Measurements from ENCODE around the gene HOXA5.

Gene HOXA5

DNA sequence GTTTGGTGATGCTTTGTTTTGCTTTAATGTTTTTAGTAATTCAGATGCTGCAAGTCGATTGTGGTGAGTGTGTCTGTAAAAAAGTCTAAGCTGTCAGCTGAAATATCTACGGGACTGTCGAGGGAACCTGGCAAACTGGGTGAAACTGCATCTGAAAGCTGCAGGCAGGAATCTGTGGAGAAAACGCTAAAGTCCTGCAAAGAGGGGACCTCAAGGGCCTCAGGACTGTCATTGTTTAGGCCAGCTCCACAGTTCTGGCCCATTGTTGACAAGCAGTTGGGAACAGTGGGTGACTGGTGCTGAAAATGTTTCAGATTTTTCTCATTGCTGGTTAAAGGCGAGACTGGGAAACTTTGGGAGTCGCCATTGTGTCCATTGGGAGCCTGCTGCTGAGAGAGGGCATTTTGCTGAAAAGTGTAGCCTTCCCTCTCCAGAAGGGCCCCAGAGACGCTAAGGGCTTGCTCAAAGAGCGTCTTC, 42.7 kb downstream of the HOXA5 start:
- in situ Hi-C loops (cut with MboI; ENCODE audit: low sequenced_read_pairs) = no loop called here

DNA sequence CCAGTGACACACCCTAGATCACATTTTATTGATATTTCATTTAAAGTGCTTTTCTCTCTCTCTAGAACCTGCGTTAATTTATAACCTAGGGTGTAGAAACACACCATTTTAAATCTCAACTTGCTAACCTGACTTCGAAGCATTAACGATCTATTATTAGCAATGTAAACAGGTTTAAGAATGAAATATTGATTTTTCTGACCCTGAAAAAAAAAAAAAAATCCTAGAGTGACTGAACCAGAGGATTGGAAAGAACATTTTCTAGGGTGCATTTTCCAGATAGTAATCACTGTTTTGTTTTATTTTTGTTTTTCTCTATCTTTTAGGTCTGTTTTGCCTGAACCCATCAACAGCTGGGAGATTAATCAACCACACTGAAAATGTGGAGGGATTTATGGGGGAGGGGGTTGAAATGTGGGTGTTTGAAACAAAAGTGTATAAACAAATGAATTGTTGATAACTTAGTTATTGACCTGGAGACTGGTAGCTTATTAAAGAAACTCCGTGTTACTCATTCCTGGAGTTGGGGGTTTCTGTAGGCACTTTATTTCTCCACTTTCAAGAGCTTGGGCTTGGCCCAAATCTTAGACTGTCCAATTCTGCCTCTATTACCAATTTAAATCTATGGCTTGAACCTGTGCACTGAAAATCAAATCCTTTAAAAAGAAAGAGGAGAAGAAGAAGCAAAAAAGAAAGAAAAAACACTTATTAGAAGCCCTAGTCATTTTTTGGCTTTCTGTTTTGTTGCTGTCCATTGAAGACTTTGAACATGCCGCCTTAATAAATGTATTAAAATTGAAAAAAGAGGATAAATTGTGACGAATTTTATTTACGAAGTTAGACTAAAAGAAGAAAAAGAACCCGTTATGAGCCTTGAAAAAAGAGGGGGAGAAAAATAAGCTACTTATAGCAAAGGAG, 43.8 kb downstream of the HOXA5 start:
- in situ Hi-C loops (cut with MboI; ENCODE audit: low sequenced_read_pairs) = no loop called here

DNA sequence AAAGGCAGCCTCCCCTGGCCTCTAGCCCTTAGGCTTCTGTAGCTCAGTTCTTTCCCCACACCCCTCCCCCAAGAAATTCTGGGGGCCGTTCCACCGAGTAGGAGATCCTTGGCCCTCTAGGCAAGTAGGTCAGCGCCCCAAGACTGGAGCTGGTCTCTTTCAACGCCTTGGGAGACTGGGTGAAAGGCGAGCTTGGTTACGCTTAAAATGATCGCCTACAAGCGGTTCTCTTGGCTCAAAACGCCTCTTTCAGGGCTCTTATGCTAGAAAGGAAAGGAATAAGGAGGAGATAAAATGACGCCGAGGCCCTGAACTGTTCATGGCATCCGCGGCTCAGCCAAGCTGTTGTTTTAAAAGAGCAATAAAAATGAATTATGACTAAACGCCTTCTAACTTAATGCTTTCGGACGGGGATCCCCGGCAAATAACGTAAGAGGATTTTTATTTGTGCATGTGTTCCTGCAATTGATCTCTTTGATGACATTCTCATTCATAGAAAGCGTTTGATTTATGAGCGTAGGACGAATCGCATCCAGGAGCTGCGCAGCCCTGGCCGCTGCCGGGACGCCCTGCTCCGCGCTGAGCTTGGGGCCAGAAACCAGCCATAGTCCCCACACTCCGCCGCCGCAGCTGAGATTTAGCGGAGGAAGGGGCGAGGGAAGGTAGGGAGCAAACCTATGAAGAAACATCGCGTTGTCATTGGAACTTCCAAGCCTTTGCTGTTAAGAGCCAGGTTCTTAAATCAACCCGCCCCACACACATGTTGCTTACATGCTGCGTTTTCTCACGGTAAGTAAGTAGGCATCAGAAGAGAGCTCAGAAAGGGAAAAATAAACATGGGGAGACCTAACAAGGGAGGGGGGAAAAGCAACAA, 44.7 kb downstream of the HOXA5 start:
- in situ Hi-C loops (cut with MboI; ENCODE audit: low sequenced_read_pairs) = no loop called here

DNA sequence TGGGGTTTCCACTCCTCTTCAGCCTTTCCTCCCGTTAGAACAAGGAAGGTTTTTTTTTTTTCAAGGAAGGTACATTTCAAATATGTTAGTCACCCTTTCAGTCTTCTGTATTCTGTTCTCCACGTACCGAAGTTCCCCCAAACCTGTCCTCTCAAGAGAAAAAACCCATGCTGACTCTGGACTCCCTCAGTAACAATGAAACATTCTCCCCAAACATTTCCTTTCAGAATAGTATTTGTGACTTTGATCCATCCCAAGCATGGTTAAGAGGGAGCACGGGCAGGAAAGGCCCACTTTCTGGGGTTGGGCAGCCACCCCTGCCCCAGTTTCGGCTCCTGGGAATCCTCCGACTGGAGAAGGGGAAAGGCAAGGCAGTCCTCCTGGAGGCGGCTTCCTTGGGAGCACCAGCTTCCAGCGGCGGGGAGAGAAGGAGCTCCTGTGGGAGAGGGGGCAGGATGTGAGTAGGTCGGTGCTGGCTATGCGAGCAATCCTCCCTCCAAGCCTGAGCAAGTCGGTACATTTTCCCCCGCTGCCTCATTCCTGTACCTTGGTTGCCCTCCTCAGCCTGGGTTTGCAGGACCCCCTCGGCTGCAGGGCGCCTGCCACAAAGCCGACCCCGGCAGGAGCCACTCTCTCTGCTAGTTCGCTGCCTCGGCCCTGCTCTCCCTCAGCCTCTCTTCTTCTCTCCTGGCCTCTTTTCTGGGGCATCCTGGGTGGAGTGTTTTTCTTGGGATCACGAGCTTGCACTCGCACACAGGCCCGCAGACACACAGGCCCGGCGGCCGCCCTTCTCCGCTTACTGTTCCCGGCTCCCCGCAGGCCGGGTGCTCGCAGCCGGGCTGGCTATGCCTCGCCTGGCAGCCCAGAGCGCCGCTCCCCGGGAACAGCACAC, 45.5 kb downstream of the HOXA5 start:
- in situ Hi-C loops (cut with MboI; ENCODE audit: low sequenced_read_pairs) = no loop called here

DNA sequence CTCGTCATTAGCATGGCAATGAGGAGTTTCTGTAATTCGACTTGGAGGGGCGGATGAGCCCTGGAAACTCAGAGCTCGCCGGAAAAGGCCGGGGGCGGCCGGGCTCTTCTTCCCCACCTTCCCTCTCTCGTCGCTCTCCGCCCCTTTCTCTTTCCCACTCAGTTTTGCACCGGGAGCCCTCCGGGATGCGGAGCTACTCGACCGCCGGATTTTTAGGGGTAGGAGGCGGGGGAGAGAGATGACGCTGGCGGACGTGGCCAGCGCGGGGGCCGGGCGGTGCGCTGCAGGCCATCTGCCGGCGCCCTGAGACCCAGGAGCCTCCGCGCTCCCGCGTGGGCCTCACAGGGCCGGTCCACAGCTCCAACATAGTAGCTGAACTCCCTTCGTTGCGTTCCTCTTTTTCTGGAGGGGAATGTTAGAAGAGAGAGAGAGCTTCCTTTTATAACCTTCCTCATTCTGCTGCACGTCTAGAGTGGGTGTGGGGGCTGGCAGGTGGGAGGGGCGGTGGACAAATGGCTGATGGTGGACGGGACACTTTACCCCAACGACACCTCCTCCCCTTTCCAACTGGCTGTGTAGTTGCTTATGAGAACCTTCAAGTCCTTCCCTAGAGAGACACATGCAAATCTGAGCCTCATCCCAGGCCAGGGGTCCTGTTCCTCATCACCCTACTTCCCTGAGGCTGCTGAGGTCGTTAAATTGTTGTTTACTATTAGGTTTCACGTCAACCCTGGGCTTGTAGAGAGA, 46.5 kb downstream of the HOXA5 start:
- in situ Hi-C loops (cut with MboI; ENCODE audit: low sequenced_read_pairs) = no loop called here

DNA sequence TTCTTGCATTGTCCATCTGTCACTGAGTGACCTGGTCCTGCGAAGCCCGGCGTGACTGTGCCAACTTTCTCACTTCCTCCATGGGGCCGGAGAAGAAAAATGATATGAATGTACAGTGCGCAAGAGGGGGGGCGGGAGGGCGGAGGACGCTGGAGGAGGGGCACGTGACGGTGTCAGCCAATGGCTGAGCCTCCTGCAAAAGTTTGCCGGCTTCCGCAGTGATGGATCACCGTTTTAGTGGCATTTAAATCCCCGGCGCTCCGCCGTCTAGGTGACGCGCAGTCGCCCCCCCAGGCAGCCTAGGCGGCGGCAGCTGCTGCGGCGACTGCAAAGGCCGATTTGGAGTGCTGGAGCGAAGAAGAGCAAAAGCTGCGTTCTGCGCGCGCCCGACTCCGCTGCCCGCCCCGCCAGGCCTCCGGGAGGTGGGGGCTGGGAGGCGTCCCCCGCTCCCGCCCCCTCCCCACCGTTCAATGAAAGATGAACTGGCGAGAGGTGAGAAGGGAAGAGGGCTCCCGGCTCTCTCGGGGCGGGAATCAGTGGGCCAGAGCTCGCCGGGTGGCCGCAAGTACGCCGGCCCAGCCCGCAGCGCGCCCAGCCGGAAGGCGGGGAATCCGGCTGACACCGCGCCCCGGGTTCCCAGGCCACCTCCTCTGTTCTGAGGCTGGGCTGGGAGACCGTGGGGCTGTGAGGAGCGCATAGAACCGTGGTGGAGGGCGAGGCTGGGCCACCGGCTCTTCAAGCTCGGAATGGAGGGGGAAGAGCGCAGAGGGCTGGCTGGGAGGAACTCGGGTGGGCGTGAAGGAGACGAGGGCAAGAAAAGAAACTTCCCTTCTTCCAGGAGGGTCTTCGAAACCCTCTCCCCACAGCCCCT, 47.3 kb downstream of the HOXA5 start, which contains the start of gene HOXA1:
HOXA1 (minus strand) TSS at position 104 of the 871 bp plus-strand sequence; CDS start at position 16, 88 bp downstream.
- in situ Hi-C loops (cut with MboI; ENCODE audit: low sequenced_read_pairs) = no loop called here

DNA sequence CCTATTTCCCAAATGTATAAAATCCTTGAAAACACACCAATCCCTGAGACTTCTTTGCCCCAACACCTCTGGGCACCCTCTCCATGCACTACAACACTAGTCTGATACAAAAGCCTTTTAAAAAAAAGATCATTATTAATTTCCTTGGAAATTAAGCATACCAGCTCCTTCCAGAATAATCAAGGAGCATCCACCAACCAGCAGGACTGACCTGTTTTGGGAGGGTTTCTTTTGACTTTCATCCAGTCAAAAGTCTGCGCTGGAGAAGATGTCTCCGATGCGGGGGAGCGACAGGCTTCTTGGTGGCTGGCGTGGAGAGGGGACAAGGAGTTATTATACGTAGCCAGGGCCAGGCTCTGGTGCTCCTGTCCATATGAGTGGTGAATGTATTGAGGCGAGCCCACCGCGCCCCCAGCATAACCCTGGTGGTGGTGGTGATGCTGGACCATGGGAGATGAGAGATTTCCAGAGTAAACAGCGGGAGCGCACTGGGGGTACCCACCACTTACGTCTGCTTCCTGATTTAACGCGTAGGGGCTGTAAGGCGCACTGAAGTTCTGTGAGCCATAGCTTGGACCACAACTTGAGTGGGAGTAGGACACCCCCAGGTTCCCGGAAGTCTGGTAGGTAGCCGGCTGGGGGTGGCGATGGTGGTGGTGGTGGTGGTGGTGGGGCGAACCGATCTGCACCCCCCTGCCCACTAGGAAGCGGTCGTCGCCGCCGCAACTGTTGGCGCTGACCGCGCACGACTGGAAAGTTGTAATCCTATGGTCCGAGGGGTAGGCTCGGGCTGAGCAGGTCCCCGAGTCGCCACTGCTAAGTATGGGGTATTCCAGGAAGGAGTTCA, 48.2 kb downstream of the HOXA5 start:
- in situ Hi-C loops (cut with MboI; ENCODE audit: low sequenced_read_pairs) = no loop called here

DNA sequence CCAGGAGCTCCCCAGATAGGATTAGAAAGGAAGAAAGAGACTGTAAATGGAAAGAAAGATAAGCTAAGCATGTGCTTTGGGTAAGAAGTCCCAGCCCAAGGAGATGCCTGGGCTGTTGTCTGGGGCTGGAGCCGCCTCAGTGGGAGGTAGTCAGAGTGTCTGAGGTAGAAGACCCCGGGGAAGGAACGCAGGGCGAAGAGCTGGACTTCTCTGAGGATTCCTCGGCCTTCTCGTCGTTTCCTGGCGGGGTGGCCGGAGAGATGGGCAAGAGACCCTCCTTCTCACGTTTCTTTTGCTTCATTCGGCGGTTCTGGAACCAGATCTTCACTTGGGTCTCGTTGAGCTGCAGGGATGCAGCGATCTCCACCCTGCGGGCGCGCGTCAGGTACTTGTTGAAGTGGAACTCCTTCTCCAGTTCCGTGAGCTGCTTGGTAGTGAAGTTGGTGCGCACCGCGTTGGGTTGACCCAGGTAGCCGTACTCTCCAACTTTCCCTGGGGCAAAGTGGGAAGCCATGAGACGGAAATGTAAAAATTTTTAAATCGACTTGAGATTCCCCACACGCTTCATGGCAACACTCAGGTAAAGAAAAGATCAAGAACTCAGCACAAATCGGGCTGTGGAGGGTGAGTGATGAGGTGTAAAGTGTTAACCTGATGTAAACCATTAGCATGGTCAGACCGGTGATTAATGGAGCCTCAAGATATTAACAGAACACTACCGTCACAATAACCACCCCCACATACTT, 49.0 kb downstream of the HOXA5 start:
- in situ Hi-C loops (cut with MboI; ENCODE audit: low sequenced_read_pairs) = no loop called here

DNA sequence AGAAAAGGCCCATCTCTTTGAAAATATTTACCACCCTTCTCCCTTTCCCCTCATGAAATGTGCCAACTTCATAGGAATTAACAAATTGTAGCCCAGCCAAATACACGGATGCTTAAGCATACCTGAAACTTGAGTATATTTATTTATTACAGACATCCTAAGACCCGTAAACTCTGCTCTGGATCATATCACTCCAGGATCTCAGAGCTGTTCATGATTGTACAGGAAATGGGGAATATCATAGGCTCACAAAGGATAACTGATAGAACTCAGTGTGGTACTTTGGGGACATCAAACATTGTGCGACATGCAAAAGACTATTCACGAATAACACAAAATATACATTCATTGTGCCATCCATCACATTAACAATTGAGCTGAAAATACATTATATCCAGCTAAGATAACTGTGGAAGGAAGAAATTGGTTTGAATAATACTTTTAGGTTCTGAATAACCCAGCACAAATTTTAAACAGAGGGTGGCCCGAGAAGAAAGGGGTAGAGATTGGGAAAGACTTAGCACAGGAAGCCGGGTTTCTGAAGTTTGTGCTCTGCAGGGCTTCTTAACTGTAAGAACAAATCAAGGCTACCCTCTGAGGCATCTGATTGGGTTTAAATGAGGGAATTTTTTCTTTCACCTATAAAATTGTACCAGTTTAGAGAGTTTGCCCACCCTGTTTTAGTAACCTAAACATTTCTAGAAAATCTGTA, 50.1 kb downstream of the HOXA5 start:
- in situ Hi-C loops (cut with MboI; ENCODE audit: low sequenced_read_pairs) = no loop called here

DNA sequence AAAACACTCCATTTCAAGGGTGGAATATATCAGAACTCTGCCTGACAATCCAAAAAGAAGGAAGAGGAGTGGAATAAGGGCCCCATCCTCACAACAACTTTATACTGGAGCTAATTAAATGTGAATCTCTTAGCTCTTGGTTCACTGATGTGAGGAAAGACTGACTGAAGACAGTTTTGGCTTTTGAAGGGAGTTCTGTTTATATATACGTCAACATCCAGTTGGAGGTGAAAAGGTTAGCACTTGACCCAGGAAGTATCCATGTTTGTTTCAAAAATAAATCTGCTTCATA, 50.7 kb downstream of the HOXA5 start:
- in situ Hi-C loops (cut with MboI; ENCODE audit: low sequenced_read_pairs) = no loop called here

DNA sequence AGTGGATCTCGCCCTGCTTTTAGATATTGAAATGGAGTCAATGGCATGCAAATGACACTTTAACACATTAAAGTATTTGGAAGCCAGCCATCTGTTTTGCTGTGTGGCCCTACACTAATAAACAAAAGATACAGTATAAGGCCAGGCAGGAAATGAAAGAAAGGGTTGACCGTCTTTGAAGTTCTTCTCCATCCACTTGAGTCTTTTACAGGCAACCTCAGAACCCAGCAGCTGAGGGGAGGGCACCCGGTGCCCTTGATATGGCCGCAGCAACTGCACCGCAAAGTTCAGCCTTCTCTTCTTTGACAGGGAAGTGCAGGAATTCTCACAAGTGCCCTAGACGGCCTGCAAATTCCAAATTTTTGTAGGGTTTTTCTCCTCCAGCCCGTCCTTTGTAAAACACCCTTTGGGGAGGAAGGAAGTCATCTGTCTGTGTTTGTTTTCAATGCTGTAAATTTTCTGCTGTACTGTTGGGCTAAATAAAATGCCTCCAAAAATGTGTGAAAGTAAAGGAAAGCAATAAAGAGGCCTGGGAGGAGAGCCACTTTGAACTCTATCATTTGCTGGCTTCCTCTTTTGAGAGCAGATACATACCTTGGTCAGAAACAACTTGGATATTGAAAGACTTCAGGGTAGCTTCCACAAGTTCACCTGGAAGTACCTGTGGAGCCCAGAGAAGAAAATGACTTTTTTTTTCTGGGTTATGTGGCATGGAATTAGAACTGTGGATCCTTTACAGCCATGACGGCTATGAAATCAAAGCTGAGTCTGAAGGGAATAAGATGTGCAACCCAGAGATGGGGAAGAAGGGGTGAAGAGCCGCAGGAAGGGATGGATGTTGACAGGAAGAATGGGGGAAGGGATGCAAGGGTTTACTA, 51.3 kb downstream of the HOXA5 start:
- in situ Hi-C loops (cut with MboI; ENCODE audit: low sequenced_read_pairs) = no loop called here

DNA sequence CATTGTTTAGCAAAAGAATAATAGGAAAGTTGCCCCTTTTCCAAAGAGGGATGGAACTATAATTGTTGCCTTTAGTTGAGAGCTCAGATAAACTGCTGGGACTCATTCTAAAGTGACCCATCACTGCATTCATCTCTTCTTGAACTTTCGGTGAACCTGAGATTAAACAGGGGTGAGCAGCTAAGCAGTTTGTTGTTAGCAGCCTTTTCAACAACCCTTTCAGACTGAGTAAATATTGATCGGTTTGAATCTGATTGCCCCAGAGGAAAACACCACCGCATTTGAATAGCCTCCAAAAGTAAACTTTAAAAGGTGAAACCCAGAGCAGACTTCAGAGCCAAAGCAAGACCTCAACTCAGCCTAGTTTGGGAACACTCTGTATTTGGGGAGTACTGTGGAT, 52.4 kb downstream of the HOXA5 start:
- in situ Hi-C loops (cut with MboI; ENCODE audit: low sequenced_read_pairs) = no loop called here
